ENCODE data around the gene GPA33.

GPA33 gene

DNA sequence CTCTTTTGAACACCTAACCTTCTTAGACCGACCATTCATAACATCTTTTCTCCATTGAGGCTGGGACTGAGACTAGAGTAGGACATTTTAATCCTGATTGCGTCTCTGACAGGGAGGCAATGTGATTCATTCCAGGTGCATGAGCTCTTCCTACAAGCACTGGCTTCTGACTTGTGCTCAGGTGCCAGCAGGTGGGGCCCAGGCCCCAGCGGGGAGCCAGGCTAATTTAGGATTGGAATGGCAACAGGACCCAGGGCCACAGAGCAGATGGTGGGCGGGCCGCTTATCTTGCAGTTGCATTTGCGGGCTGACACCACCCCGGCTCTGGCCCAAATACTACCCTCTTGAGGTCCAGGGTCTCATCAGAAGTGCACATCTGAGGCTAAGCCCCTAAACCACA is 4.1 kb downstream of the GPA33 start:
- no peak for DNase-seq (ENCODE audit: low read depth)
- TF ChIP-seq, protein P1, sequence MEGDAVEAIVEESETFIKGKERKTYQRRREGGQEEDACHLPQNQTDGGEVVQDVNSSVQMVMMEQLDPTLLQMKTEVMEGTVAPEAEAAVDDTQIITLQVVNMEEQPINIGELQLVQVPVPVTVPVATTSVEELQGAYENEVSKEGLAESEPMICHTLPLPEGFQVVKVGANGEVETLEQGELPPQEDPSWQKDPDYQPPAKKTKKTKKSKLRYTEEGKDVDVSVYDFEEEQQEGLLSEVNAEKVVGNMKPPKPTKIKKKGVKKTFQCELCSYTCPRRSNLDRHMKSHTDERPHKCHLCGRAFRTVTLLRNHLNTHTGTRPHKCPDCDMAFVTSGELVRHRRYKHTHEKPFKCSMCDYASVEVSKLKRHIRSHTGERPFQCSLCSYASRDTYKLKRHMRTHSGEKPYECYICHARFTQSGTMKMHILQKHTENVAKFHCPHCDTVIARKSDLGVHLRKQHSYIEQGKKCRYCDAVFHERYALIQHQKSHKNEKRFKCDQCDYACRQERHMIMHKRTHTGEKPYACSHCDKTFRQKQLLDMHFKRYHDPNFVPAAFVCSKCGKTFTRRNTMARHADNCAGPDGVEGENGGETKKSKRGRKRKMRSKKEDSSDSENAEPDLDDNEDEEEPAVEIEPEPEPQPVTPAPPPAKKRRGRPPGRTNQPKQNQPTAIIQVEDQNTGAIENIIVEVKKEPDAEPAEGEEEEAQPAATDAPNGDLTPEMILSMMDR (IDR thresholded peaks at IDR 0.05; ENCODE audit: low read depth, low read length, missing control alignments), result no peak
- in situ Hi-C loops (cut with HindIII; ENCODE audit: low sequenced_read_pairs), result no loop called here
- H3K4me3 ChIP-seq (ENCODE audit: low read depth, low read length), result no peak overlapping the region

DNA sequence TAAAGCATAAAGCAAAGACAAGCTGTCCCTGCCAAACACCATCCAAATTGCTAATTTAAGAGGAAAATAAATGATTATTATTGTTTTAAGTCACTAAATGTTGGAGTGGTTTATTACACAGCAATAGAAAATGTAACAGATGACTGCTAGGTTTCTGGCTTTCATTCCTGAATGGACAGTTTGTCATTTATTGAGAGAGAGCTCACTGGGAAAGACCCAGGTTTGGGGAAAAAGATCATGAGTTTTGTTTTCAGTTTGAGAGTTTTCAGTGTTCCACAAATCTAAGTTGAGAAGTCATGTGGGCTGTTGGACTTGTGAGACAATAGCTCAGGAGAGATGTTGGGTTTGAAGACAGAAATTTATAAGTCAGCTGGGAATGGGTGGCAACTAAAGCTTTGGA is 5.4 kb downstream of the GPA33 start:
- no peak for DNase-seq (ENCODE audit: low read depth)
- in situ Hi-C loops (cut with HindIII; ENCODE audit: low sequenced_read_pairs), result no loop called here
- TF ChIP-seq, protein P1 (IDR thresholded peaks at IDR 0.05; ENCODE audit: low read depth, low read length, missing control alignments), result no peak
- no peak overlapping the region for H3K4me3 ChIP-seq (ENCODE audit: low read depth, low read length)

DNA sequence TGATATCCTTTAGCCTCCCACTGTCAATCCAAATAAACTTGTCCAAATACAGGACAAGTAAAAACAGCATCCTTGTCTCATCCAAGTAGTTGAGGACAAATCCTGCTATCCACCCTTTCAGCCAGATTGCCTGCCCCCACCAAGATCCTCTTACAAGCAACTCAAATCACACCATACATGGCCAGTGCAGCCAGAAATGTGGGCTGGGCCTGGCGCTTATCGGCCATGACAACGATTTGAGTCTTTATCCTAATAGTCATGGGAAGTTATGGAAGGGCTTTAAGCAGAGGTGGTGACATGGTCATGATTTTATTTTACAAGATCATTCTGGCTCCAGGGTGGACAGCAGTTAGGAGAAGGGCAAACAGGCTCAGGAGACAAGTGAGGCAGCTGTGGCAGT is 6.3 kb downstream of the GPA33 start:
- no peak for DNase-seq (ENCODE audit: low read depth)
- in situ Hi-C loops (cut with HindIII; ENCODE audit: low sequenced_read_pairs), result no loop called here
- no peak overlapping the region for H3K4me3 ChIP-seq (ENCODE audit: low read depth, low read length)
- TF ChIP-seq, protein P1 (IDR thresholded peaks at IDR 0.05; ENCODE audit: low read depth, low read length, missing control alignments), result no peak

DNA sequence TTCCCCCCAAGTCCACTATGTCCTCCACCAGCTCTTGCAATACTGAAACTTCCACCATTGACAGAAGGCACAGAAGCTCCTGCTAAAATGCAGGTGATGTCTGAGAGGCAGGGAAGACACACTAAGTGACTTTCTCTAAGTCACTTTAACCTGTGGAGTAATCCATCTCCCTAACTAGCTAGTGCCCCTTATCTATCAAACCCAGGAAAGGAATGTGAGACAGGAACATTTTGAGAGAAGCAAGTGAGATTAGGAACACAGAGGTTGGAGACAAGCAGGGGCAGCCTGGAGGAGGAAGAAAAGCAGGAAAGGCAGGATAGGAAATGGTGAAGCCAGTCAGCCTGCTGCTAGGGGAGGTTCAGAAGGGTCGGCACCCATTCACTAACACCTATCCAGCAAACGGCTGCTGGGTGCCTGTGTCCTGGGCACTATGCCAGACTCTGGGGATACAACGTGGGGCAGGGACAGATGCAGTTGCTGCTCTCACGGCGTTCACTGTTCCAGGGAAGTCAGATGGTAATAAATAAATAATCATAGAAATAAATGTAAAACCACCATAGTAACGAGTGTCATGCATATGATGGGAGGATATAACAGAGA is 7.0 kb downstream of the GPA33 start:
- no peak overlapping the region for H3K4me3 ChIP-seq (ENCODE audit: low read depth, low read length)
- DNase-seq (ENCODE audit: low read depth), result no peak
- TF ChIP-seq, protein P1 (IDR thresholded peaks at IDR 0.05; ENCODE audit: low read depth, low read length, missing control alignments), result no peak
- in situ Hi-C loops (cut with HindIII; ENCODE audit: low sequenced_read_pairs), result no loop called here

DNA sequence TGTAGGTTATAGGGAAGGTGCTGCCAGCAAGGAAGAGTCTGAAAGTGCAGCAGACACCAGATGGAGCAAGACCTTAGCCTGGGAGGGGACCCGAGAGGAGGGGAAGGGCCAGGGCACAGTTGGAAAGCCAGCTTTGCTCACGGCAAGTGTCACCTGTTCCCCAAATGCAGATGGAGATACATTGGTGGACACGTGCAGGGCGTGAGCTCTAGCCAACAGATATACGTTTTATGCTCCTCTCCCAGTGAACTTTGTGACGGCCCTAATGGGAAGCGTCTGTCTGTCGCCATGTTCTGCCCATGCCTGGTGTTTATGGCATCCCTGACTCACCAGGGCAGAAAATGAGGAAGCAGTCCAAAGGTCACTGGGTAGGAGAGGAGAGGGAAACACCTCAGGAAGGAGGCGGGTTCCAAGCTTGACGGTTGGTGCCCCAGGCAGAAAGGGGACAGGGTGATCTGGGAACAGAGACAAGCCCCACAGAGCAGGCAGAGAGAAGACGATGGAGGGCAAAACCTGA is 7.6 kb downstream of the GPA33 start:
- TF ChIP-seq, protein P1 (IDR thresholded peaks at IDR 0.05; ENCODE audit: low read depth, low read length, missing control alignments), result no peak
- in situ Hi-C loops (cut with HindIII; ENCODE audit: low sequenced_read_pairs), result no loop called here
- H3K4me3 ChIP-seq (ENCODE audit: low read depth, low read length), result no peak overlapping the region
- no peak for DNase-seq (ENCODE audit: low read depth)

DNA sequence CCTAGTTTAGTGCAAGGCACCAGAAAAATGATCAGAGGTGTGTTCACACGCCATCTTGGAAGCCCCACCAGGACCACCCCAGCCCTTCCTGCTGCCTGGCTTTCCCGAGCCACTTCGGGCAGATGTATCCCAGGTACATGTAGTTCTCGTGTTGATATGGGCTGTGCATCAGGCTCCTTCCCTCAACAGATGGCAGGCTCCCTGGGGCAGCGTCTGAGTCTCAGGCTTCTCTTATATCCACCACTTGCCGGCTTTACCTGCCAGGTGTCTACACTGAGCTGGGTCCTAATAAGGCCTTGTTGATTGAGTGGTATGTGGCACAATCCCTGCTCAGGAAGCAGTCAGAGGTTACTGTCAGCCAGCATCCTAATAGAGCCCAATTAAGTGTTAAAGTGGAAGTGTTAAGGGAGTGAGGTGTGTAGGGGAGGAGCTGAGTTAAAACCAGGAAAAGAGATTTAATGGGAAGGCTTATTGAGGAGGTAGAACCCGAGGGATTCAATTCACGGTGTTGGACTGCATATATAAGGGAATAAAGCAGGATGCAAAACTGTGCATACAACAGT is 8.5 kb downstream of the GPA33 start:
- DNase-seq (ENCODE audit: low read depth), result no peak
- H3K4me3 ChIP-seq (ENCODE audit: low read depth, low read length), result no peak overlapping the region
- TF ChIP-seq, protein P1 (IDR thresholded peaks at IDR 0.05; ENCODE audit: low read depth, low read length, missing control alignments), result no peak
- in situ Hi-C loops (cut with HindIII; ENCODE audit: low sequenced_read_pairs), result no loop called here
